Panc1 (cell line): ENCODE data around the gene FBLN7. TPM values are rescaled to one million over a fixed set of nuclear protein-coding genes. Genes with fewer than 3 reads are reported as not detected.

Experiments
- ATAC-seq: fragments of 200-7000 bp; cut with Tn5 transposase; 2 replicates; pipeline ENCODE4 v1.9.1; 2020; ENCODE audit warnings: mild to moderate bottlenecking, moderate library complexity
- BruUV-seq: library from RNA; stranded (reverse); fragments of 400-500 nt; replicated peaks from 2 replicates; lab custom pipeline; 2021; lab: Mats Ljungman, UMichigan
- CTCF ChIA-PET: fragments of 300-600 bp; sonication (Branson Sonifier 250); formaldehyde crosslinking; loops from one replicate; lab custom pipeline; 2022; ENCODE audit warnings: antibody characterized with exemption; lab: Charles Lee
- POLR2A ChIA-PET: fragments of 300-600 bp; sonication (Branson Sonifier 250); formaldehyde crosslinking; loops from one replicate; lab custom pipeline; 2022; ENCODE audit warnings: antibody characterized with exemption; lab: Charles Lee
- DNase-seq: peaks from one replicate; pipeline ENCODE4 v3.0.0-alpha.2; 2010; ENCODE audit warnings: low read depth, low spot score
- H3K27ac ChIP-seq: 2 replicates; pipeline ENCODE4 v1.5.1; 2011; ENCODE audit warnings: mild to moderate bottlenecking, low read length, inconsistent platforms
- H3K27me3 ChIP-seq: fragments of 200-500 bp; sonication (Bioruptor generic); 2 replicates; pipeline ENCODE4 v1.6.0; 2014; ENCODE audit warnings: low read length, inconsistent platforms; ENCODE audit not compliant: control insufficient read depth, insufficient read depth
- H3K36me3 ChIP-seq: fragments of 200-500 bp; sonication (Bioruptor generic); 2 replicates; pipeline ENCODE4 v1.5.1; 2014; ENCODE audit warnings: inconsistent platforms, mild to moderate bottlenecking, low read length, moderate library complexity; ENCODE audit not compliant: control insufficient read depth, insufficient read depth
- H3K4me1 ChIP-seq: 2 replicates; pipeline ENCODE4 v1.5.1; 2011; ENCODE audit warnings: inconsistent platforms, mild to moderate bottlenecking, low read length, moderate library complexity; ENCODE audit not compliant: control insufficient read depth, insufficient read depth
- H3K4me3 ChIP-seq, 2 experiments: 2 replicates each; pipeline ENCODE4 v1.5.1; 2011 to 2012; ENCODE audit warnings: low read depth in 2 of 2, low read length in 2 of 2, mild to moderate bottlenecking in 2 of 2, inconsistent platforms in 1 of 2, moderate library complexity in 1 of 2
- H3K9me3 ChIP-seq: fragments of 200-500 bp; sonication (Bioruptor generic); 2 replicates; pipeline ENCODE4 v1.5.1; 2014; ENCODE audit warnings: low read depth, mild to moderate bottlenecking, inconsistent platforms, low read length, moderate library complexity; ENCODE audit not compliant: control insufficient read depth, insufficient read depth
- POLR2AphosphoS5 ChIP-seq: IDR thresholded peaks from 2 replicates; pipeline ENCODE4 v1.6.1; 2012; ENCODE audit warnings: mild to moderate bottlenecking, low read depth, low read length, moderate library complexity
- SIN3A ChIP-seq: IDR thresholded peaks from 2 replicates; pipeline ENCODE4 v1.6.1; 2012; ENCODE audit warnings: low read depth, mild to moderate bottlenecking, low read length, moderate library complexity, borderline replicate concordance; ENCODE audit not compliant: insufficient read depth
- TCF7L2 ChIP-seq: IDR thresholded peaks from 2 replicates; pipeline ENCODE4 v1.6.1; 2011; ENCODE audit warnings: mild to moderate bottlenecking, low read depth, low read length, inconsistent platforms
- in situ Hi-C: cut with HindIII; loops from 2 replicates; pipeline ENCODE4 v1.10.0; 2016; ENCODE audit warnings: low sequenced_read_pairs, low pct_unique_long_range_greater_than_20kb
- intact Hi-C: fragments of 100-400 bp; cut with micrococcal nuclease; formaldehyde crosslinking; loops from one replicate; pipeline ENCODE4 v1.10.0; 2022; ENCODE audit not compliant: unreplicated experiment
- total RNA-seq: library from RNA; stranded (reverse); gene quantifications from one replicate; pipeline ENCODE4 v1.2.1, GENCODE V29; 2021; ENCODE audit not compliant: unreplicated experiment
- TF ChIP-seq, protein P1 (sequence below), 2 experiments: IDR thresholded peaks; 2 replicates each; pipeline ENCODE4 v1.6.1; 2011 to 2012; ENCODE audit warnings: low read depth in 2 of 2, control low read depth in 1 of 2, low read length in 1 of 2, mild to moderate bottlenecking in 1 of 2, moderate library complexity in 1 of 2; ENCODE audit not compliant: insufficient read depth in 1 of 2
- TF ChIP-seq, protein P2 (sequence below): fragments of 450-650 bp; IDR thresholded peaks from 2 replicates; pipeline ENCODE4 v1.5.1; 2017; ENCODE audit warnings: mild to moderate bottlenecking

FBLN7 gene
- total RNA-seq, 1 experiment from 2014 or later = 0.95 TPM

DNA sequence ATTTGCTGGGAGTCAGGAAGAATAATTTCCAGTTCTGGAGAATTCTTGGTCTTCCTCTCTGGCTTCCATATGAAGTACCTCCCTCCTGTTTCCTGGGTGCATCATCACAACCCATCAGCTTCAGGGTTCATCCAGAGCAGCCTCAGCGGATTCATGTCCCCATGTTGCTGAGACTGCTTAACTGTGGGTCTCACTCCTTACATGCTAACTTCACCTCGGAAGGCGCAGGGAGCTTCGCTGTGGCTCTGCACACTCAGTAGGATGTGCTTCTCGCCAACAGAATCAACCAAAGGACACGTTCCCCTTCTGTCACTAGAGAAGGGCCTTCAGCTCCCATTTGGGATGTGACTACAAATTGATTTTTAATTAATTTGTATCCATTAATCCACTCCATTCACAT, 24.2 kb downstream of the FBLN7 start:
- Histone ChIP-seq H3K27me3 (no peaks in the 10 kb centered on the region), H3K4me1 (no peaks in the 10 kb centered on the region), H3K27ac (no peak overlapping the region), H3K9me3 (no peaks in the 10 kb centered on the region), H3K36me3 (no peaks in the 10 kb centered on the region), H3K4me3 (no peak overlapping the region)
- DNase-seq (no peak), ATAC-seq (no peak)
- in situ Hi-C loops = no loop called here
- intact Hi-C loops = no loop called here
- ChIA-PET POLR2A (no interaction called here), CTCF (interaction anchor here (0.7 kb wide), 1 partner anchor 805 kb away, joined by 3 read pairs; no protein-coding TSS in a partner anchor)
- no TSS peak for BruUV-seq
- no peak for TF ChIP-seq POLR2AphosphoS5
- TF ChIP-seq, protein P1, sequence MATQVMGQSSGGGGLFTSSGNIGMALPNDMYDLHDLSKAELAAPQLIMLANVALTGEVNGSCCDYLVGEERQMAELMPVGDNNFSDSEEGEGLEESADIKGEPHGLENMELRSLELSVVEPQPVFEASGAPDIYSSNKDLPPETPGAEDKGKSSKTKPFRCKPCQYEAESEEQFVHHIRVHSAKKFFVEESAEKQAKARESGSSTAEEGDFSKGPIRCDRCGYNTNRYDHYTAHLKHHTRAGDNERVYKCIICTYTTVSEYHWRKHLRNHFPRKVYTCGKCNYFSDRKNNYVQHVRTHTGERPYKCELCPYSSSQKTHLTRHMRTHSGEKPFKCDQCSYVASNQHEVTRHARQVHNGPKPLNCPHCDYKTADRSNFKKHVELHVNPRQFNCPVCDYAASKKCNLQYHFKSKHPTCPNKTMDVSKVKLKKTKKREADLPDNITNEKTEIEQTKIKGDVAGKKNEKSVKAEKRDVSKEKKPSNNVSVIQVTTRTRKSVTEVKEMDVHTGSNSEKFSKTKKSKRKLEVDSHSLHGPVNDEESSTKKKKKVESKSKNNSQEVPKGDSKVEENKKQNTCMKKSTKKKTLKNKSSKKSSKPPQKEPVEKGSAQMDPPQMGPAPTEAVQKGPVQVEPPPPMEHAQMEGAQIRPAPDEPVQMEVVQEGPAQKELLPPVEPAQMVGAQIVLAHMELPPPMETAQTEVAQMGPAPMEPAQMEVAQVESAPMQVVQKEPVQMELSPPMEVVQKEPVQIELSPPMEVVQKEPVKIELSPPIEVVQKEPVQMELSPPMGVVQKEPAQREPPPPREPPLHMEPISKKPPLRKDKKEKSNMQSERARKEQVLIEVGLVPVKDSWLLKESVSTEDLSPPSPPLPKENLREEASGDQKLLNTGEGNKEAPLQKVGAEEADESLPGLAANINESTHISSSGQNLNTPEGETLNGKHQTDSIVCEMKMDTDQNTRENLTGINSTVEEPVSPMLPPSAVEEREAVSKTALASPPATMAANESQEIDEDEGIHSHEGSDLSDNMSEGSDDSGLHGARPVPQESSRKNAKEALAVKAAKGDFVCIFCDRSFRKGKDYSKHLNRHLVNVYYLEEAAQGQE (IDR thresholded peaks at IDR 0.05; ENCODE audit: insufficient read depth in 1 of 2, low read depth in 2 of 2, low read length in 1 of 2) = no peak
- no peak for TF ChIP-seq TCF7L2
- TF ChIP-seq SIN3A = no peak
- TF ChIP-seq, protein P2, sequence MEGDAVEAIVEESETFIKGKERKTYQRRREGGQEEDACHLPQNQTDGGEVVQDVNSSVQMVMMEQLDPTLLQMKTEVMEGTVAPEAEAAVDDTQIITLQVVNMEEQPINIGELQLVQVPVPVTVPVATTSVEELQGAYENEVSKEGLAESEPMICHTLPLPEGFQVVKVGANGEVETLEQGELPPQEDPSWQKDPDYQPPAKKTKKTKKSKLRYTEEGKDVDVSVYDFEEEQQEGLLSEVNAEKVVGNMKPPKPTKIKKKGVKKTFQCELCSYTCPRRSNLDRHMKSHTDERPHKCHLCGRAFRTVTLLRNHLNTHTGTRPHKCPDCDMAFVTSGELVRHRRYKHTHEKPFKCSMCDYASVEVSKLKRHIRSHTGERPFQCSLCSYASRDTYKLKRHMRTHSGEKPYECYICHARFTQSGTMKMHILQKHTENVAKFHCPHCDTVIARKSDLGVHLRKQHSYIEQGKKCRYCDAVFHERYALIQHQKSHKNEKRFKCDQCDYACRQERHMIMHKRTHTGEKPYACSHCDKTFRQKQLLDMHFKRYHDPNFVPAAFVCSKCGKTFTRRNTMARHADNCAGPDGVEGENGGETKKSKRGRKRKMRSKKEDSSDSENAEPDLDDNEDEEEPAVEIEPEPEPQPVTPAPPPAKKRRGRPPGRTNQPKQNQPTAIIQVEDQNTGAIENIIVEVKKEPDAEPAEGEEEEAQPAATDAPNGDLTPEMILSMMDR = no peak

DNA sequence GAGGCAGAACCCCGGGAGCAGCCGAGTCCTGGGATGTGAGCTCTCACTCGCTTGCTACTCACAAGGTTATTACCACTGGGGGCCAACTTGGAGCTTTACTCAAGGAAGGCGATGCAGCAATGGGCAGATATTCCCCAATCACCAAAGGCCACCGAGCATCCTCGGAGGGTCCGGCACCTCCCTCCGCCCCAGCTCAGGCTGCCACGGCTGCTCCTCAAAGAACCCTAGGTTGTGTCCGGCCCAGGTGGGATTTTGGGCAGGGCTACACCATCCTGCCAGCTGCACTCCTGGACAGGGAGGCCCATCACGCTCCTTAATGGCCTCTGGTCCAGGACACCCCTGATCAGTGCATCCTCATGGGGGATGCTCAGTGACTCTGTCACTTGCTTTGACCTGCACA, 24.8 kb downstream of the FBLN7 start:
- CTCF ChIA-PET = no interaction called here
- ATAC-seq = no peak
- DNase-seq = no peak
- intact Hi-C loops = no loop called here
- Histone ChIP-seq H3K4me3 (no peak overlapping the region), H3K27ac (no peak overlapping the region), H3K27me3 (no peaks in the 10 kb centered on the region), H3K36me3 (no peaks in the 10 kb centered on the region), H3K4me1 (no peaks in the 10 kb centered on the region), H3K9me3 (no peaks in the 10 kb centered on the region)
- TF ChIP-seq, protein P2 = no peak
- TF ChIP-seq POLR2AphosphoS5 (no peak), TCF7L2 (no peak), SIN3A (no peak)
- TF ChIP-seq, protein P1 (IDR thresholded peaks at IDR 0.05; ENCODE audit: insufficient read depth in 1 of 2, low read depth in 2 of 2, low read length in 1 of 2) = no peak
- in situ Hi-C loops = no loop called here
- POLR2A ChIA-PET = no interaction called here
- BruUV-seq = no TSS peak
